Dedifferentiated amniotic fluid mesenchymal stem cell (primary cell): Measurements from ENCODE around the gene FNDC7.
"Not testable (repeated sequence)": the region's sequence is repeated elsewhere in the genome, so short reads cannot be mapped to it uniquely, and the experiment has no call there.

Source experiments
- DNase-seq: peaks from one replicate; pipeline ENCODE4 v3.0.0-alpha.2; 2016; ENCODE audit errors: extremely low spot score

Gene FNDC7

GRCh38 chr1:108742253-108742652 lies 29.5 kb downstream of the FNDC7 start:
- no peak for DNase-seq

GRCh38 chr1:108745980-108746381 lies 33.3 kb downstream of the FNDC7 start:
- no peak for DNase-seq

- peak; percentile 98 for DNase-seq
These were observed 33.9 kb downstream of the FNDC7 start, which contains the start of gene STXBP3 for GRCh38 chr1:108746382-108747170. TSS of gene STXBP3 (plus strand) at chr1:108746674. CDS start at chr1:108746738, 64 bp downstream.

- peak; percentile 93 for DNase-seq
These were observed 34.6 kb downstream of the FNDC7 start for GRCh38 chr1:108747171-108747850.

GRCh38 chr1:108747898-108748297 lies 35.2 kb downstream of the FNDC7 start:
- no peak for DNase-seq

GRCh38 chr1:108749081-108749480 lies 36.4 kb downstream of the FNDC7 start:
- DNase-seq: no peak

- DNase-seq: no peak
These were observed 37.9 kb downstream of the FNDC7 start for GRCh38 chr1:108750476-108751181.

GRCh38 chr1:108753363-108753762 lies 40.7 kb downstream of the FNDC7 start:
- DNase-seq: no peak

GRCh38 chr1:108758796-108759195 lies 46.1 kb downstream of the FNDC7 start:
- no peak for DNase-seq

- no peak for DNase-seq
These were observed 54.4 kb downstream of the FNDC7 start for GRCh38 chr1:108767115-108767514.

- DNase-seq: no peak
These were observed 55.0 kb downstream of the FNDC7 start for GRCh38 chr1:108767708-108768107.

- no peak for DNase-seq
These were observed 65.1 kb downstream of the FNDC7 start for GRCh38 chr1:108777839-108778238.

- no peak for DNase-seq
These were observed 66.7 kb downstream of the FNDC7 start for GRCh38 chr1:108779455-108779854.

GRCh38 chr1:108780937-108781574 lies 68.3 kb downstream of the FNDC7 start:
- DNase-seq: no peak

- not testable (repeated sequence) for DNase-seq
These were observed 68.9 kb downstream of the FNDC7 start for GRCh38 chr1:108781575-108781944.

GRCh38 chr1:108785264-108785663 lies 72.6 kb downstream of the FNDC7 start:
- DNase-seq: no peak

GRCh38 chr1:108785880-108786279 lies 73.2 kb downstream of the FNDC7 start:
- no peak for DNase-seq

- DNase-seq: no peak
These were observed 79.1 kb downstream of the FNDC7 start for GRCh38 chr1:108791790-108792189.
